ENCODE measurements around the gene PPP1R12B.

The PPP1R12B gene

GRCh38 chr1:202586871-202587270 lies 238.4 kb downstream of the PPP1R12B start:
- no peak for TF ChIP-seq CTCF (conservative IDR thresholded peaks at IDR 0.05; ENCODE audit: low read depth, low read length)
- DNase-seq (ENCODE audit: low read depth) = no peak
- H3K4me3 ChIP-seq (ENCODE audit: low read length) = no peak overlapping the region

GRCh38 chr1:202587859-202588485 lies 239.5 kb downstream of the PPP1R12B start:
- H3K4me3 ChIP-seq (ENCODE audit: low read length) = no peak overlapping the region
- DNase-seq (ENCODE audit: low read depth) = no peak
- TF ChIP-seq CTCF (conservative IDR thresholded peaks at IDR 0.05; ENCODE audit: low read depth, low read length) = no peak

- no peak for DNase-seq (ENCODE audit: low read depth)
- H3K4me3 ChIP-seq (ENCODE audit: low read length) = no peak overlapping the region
- TF ChIP-seq CTCF (conservative IDR thresholded peaks at IDR 0.05; ENCODE audit: low read depth, low read length) = no peak
These were observed 240.1 kb downstream of the PPP1R12B start for GRCh38 chr1:202588503-202589189.

- no peak overlapping the region for H3K4me3 ChIP-seq (ENCODE audit: low read length)
- DNase-seq (ENCODE audit: low read depth) = peak; percentile 63
- no peak for TF ChIP-seq CTCF (conservative IDR thresholded peaks at IDR 0.05; ENCODE audit: low read depth, low read length)
These were observed 240.9 kb downstream of the PPP1R12B start for GRCh38 chr1:202589190-202589930.

GRCh38 chr1:202590126-202590525 lies 241.6 kb downstream of the PPP1R12B start:
- TF ChIP-seq CTCF (conservative IDR thresholded peaks at IDR 0.05; ENCODE audit: low read depth, low read length) = no peak
- H3K4me3 ChIP-seq (ENCODE audit: low read length) = no peak overlapping the region
- DNase-seq (ENCODE audit: low read depth) = no peak

GRCh38 chr1:202590975-202591411 lies 242.5 kb downstream of the PPP1R12B start:
- no peak for TF ChIP-seq CTCF (conservative IDR thresholded peaks at IDR 0.05; ENCODE audit: low read depth, low read length)
- no peak overlapping the region for H3K4me3 ChIP-seq (ENCODE audit: low read length)
- DNase-seq (ENCODE audit: low read depth) = no peak

All from retinal pigment epithelial cell (primary cell).